Kidney epithelial cell (primary cell): ENCODE data around the gene TPM4. TPM values are rescaled to one million over a fixed set of nuclear protein-coding genes. Genes with fewer than 3 reads are reported as not detected.
"Not testable (repeated sequence)": the region's sequence is repeated elsewhere in the genome, so short reads cannot be mapped to it uniquely, and the experiment has no call there.

Source experiments
- DNase-seq: peaks from one replicate; pipeline ENCODE4 v3.0.0-alpha.2; 2010; ENCODE audit warnings: low read depth
- H3K27me3 ChIP-seq: 2 replicates; pipeline ENCODE4 v1.6.0; 2011; ENCODE audit warnings: low read length; ENCODE audit not compliant: control insufficient read depth, insufficient read depth
- H3K36me3 ChIP-seq: 2 replicates; pipeline ENCODE4 v1.5.1; 2011; ENCODE audit warnings: low read length; ENCODE audit not compliant: control insufficient read depth, insufficient read depth
- H3K4me3 ChIP-seq: 2 replicates; pipeline ENCODE4 v1.5.1; 2011; ENCODE audit warnings: low read depth, mild to moderate bottlenecking, control low read depth, low read length
- CTCF ChIP-seq: IDR thresholded peaks from 2 replicates; pipeline ENCODE4 v1.5.1; 2011; ENCODE audit warnings: mild to moderate bottlenecking, moderate library complexity, low read length, control low read depth, inconsistent platforms; ENCODE audit not compliant: insufficient read depth, poor library complexity, severe bottlenecking
- total RNA-seq: library from RNA; depleted of rRNA; stranded (reverse); fragments of >200 nt; gene quantifications from 2 replicates; pipeline ENCODE4 v1.2.3, GENCODE V29; 2015

TPM4 gene
- total RNA-seq, 1 donor from 2014 or later = 873 TPM

DNA sequence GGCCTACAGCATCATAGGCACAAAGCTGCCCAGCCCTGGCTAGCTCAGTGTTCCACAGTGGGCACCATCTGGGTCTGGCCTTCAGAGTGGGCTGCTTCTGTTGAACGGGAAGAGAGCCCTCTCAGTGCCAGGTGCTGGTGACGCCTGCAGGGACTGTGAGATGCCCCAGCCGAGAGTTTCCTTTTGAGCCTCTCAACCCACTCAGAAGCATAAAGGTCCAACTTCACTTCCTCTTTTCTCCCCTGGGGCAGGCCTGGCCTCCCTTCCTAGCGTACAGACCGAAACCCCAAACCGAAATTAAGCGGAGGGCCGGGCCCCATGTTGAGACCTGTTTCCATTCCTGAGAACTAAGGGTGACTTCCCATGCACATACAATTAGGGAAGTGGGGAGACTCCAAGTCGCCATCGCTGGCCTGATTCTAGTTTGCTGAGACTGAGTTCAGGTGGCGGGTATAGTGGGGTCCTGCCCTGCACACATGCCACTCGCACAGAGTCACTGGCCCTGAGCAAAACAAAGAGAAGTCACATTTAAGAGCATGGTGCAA lies 42.3 kb downstream of the TPM4 start:
- Histone ChIP-seq H3K36me3 (no peaks in the 10 kb centered on the region), H3K4me3 (no peak overlapping the region), H3K27me3 (no peaks in the 10 kb centered on the region)
- no peak for TF ChIP-seq CTCF
- no peak for DNase-seq

DNA sequence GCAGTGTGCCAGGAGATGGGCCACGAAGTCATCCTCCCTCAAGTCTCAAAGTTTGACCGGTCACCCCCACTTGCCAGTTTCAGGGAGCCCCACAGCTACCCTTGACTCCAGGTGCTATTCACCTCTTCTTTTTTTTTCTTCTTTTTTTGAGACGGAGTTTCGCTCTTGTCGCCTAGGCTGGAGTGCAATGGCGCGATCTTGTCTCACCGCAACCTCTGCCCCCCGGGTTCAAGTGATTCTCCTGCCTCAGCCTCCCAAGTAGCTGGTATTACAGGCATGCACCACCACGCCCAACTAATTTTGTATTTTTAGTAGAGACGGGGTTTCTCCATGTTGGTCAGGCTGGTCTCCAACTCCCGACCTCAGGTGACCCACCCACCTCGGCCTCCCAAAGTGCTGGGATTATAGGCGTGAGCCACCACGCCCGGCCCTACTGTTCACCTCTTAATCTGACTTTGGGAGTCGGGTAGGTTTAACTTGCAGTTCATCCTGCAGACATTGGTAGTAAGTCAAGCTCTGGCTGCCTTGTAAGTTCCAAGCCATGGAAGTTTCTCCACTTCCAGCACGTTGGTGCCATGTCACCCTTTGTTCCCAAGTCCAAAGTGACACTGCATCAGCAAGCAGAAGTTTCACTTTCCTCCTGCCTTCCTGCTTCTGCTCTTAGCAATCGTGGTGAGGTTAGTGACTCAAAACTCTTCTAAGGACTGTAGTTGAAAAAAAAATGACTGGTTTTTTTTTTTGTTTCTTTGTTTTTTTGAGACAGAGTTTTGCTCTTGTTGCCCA lies 43.0 kb downstream of the TPM4 start:
- H3K27me3 ChIP-seq, H3K36me3 ChIP-seq, H3K4me3 ChIP-seq, DNase-seq: not testable (repeated sequence)

DNA sequence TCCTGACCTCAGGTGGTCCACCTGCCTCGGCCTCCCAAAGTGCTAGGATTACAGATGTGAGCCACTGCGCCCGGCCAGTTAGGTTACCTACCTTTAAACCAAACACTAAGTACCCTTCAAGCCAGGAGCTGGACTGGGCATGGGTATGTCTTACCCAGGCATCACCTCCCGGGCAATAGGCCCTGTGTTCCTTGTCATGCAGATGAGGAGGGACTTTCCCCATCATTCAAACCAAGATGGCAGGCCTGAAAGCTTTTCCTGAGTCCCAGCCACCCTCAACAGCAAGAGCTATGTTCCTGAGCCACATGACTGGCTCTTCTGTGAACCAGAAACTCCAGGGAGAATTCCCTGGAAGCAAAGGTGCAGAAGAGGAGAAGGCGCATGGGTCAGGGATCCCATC lies 44.8 kb downstream of the TPM4 start:
- Histone ChIP-seq H3K36me3 (no peaks in the 10 kb centered on the region), H3K27me3 (no peaks in the 10 kb centered on the region), H3K4me3 (no peak overlapping the region)
- no peak for DNase-seq
- TF ChIP-seq CTCF = no peak

DNA sequence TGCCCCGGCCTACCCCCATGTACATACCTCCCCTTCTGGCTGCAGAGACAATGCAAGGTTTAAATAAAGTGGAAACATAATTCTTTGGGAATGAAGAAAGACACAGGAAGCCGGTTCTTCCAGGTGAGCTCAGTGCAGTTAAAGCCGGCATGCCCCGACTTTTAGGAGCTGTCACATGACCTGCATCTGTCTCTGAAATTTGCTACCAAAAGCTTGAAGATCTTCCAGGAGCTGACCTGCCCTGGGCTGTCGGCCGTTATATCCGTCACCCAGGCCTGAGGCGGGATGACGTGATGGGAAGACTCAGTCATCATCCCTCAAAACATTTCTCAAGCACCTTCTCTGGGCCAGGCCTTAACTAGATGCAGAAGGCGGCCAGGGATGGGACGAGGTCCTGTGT lies 45.7 kb downstream of the TPM4 start:
- DNase-seq = no peak
- no peak overlapping the region for H3K4me3 ChIP-seq
- H3K36me3 ChIP-seq = peaks cover 2% of the 10 kb centered on the region
- H3K27me3 ChIP-seq = no peaks in the 10 kb centered on the region
- TF ChIP-seq CTCF = no peak

- no peak for DNase-seq
- H3K27me3 ChIP-seq = no peaks in the 10 kb centered on the region
- no peak overlapping the region for H3K4me3 ChIP-seq
- TF ChIP-seq CTCF = no peak
- peaks cover 6% of the 10 kb centered on the region for H3K36me3 ChIP-seq
These were observed 48.7 kb downstream of the TPM4 start for GRCh38 chr19:16124953-16125352.

DNA sequence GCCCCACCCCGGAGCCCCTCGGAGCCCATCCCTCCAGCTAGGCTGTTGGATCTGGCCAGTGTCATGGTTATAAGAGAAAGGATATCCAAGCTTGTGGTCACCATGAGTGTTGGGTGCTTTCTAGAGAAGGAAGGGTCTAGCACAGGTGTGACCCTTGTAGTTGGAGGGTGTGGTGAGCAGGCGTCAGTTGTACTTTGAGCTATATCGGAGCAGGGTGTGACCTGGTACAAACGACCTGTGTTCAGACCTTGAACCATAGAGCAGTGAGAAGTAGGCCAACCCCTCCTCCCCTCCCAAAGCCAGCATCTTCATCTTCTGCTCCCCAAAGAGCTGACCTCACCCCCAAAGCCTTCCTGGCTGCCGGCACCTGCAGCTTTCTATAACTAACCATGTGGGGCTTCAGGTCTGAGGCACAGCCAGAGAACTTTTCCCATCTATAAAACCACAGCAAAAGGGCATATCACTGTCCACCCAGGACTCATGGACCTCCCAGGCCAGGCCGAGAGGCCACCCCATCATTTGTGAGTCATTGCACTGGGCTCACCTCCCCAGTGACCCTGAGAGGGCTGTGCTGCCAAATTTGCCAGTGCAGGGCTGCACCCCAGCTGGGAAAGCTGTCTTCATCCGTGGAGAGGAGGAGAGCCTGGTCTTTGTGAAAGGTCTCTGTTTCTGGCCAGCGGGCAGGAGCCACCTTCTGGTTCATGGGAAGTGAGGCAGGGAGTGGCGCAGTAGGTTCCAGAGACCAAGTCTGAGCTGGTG lies 49.6 kb downstream of the TPM4 start:
- H3K4me3 ChIP-seq = no peak overlapping the region
- no peak for TF ChIP-seq CTCF
- no peaks in the 10 kb centered on the region for H3K27me3 ChIP-seq
- DNase-seq = no peak
- H3K36me3 ChIP-seq = peaks cover 6% of the 10 kb centered on the region
